Skin of body (tissue), 2 donors: Measurements from ENCODE around the gene SLC16A3. TPM values are rescaled to one million over a fixed set of nuclear protein-coding genes. Genes with fewer than 3 reads are reported as not detected.

Source experiments
- DNase-seq: peaks from one replicate; lab custom pipeline; 2025; lab: John Stamatoyannopoulos, UW
- total RNA-seq: library from RNA; depleted of rRNA; stranded (reverse); fragments of >200 nt; gene quantifications from one replicate; pipeline ENCODE4 v1.2.3, GENCODE V29; 2014

Gene SLC16A3
- total RNA-seq, 1 donor from 2014 or later = 16.3 TPM

DNA sequence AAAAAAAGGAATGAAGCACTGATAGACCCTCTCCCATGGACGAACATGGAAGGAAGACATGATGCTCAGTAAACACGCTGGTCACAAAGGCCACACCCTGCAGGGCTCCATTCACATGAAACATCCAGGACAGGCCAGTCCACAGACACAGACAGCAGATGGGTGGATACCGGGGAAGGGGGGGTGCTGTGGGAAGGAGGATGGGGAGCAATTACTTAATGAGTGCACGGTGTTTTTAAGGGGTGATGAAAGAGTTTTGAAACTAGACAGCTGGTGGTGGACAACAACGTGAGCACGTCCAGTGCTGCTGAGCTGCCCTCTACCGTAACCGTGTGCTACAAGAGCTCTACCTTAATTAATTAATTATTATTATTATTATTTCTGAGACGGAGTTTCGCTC, 6.0 kb upstream of the SLC16A3 start:
- no peak for DNase-seq

DNA sequence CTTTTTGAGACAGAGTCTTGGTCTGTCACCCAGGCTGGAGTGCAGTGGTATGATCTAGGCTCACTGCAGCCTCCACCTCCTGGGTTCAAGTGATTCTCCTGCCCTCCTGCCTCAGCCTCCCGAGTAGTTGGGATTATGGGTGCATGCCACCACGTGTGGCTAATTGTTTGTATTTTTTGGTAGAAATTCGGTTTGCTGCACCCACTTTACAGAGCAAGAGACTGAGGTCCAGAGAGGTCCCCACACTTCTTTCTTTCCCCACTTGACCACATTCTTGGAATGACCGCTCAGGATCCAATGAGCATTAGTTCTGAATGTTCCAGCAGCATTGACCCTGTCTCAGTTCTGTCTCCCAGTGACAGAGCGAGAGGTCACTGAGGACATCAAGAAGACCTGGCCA, 5.3 kb upstream of the SLC16A3 start:
- DNase-seq = no peak

DNA sequence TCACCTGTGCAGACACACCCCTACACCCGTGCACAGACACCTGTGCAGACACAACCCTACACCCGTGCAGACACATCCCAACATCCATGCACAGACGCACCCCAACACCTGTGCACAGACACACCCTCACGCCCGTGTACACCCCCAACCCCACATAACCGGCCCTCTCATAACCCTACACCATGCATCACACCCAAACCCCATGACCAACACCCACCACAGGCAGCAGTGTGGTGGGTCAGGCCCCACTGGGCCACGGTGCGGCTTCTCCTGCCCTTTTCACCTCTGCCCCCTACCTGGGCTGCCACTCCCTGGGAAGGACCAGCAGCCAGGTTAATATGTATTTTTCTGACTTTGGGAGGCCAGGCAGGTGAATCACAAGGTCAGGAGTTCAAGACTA, 4.2 kb upstream of the SLC16A3 start:
- DNase-seq = no peak

DNA sequence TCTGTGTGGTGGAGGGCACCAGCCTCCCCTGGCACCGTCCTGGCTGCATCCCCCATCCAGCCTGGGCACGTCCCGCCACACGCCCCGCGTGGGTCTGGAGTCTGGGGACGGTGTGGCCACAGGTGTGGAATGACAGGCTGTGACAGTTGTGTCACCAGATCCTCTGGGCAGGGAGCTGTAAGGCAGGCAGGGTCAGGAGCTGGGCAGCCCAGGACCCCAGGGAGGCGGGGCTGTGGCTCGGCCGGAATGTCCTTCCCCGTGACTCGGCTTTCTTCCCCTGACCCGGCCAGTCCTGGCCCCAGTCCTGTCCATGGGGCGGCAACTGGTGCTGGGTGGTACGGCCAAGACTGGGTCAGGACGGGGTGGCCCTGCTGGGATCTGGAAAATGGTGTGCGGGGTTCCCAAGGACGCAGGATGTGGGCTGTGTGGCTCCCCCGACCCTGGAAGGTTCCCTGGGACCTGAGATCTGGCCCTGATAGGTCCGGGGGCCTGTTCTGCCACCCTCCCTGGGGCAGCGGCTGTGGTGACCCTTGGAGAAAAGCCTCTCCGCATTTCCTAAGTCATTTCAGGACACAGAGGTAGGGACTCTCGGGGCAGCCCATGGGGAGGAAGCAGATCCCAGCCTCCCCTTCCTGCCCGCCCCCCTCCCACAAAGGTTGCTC, 3.3 kb upstream of the SLC16A3 start:
- no peak for DNase-seq

DNA sequence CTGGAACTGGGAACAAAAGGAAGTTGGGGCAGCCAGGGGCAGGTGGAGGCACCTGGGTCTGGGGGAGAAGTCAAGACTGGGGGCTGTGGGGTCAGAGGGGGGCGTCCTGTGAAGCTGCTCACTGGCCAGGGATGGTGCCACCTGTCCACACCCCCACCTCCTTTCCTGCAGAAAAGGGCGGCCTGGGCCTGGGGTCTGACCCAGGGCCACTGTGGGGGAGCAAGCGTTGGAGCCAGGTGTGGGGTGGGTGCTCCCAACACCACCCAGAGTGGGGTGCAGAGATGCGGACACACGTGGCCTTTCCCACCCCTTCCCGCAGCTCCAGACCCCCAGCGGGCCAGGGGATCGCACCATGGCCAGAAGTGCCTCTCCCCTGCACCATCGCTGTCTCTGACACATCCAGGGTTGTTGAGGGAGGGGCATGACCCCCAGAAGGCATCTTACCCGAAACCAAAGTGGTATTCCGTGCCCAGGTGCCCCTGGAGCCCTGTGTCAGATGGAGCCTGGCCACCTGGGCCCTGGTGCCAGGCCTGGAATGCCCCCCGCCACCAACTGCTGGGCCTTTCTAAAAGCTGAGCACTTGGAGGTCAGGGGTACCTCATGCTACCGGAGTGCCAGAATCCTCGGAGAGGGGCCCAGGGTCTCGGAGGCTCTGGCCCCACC, 2.6 kb upstream of the SLC16A3 start:
- DNase-seq = no peak

DNA sequence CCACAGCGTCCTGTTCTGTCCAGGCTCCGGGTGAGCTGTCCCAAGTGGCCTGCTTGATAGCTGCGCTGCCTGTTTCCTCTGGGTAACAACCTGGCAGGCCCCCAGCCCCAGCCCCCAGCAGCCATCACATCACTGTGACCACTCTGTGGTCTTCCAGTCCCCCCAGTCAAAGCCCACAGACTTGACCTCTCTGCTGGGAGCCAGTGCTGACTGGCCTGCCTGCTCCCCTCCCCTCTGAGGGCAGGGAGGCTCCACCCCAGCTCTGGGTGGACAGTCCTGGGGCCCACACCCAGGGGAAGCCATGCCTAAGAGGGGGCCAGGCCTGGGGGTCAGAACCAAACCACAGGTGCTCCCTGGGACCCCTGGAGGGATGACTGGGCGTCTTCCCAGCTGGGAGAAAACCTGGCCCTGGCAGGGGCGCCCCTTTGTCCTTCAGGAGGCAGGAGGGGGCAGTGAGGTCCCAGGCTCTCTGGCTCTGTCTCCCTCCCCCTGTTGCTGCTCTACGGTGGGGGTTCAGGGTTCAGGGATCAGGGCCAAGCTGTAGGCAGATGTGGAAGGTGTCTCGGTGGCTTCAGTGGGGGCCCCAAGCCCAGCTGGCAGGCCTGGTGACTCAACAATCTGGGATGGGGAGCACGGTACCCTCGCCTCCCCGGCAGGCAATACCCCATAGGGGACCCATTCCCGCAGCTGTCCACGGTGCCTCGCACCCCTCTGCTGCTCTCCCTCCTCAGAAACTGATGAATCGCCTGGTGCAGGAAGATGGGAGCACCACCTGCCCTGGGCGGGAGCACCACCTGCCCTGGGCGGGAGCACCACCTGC, 1.8 kb upstream of the SLC16A3 start:
- DNase-seq = no peak

DNA sequence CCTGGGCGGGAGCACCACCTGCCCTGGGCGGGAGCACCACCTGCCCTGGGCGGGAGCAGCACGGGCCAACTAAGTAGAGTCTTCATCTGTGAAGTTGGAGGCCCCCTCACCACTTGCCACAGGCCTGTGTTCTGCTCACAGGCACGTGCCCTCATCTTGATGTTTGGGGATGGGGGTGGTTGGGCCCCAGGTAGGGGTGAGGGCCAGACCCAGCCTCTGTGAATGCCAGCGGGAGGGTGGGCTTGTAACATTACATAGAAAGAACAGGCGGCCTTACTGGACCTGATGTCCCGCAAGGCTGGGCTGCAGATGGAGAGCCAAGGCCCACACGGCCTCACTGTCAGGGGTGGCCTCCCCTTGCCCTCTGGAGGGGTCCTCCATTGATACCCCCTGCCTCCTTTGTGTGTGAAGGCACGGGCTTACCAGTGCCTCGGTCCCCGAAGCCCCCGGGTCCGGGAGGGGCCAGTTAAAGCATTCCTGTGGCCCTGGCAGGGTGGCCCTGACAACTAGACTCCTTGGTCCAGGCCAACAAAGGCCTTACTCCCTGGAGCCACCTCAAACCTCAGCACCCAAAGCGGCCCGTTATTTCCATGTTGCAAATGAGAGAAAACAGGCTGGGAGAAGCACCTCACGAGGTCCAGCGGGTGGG, 1.1 kb upstream of the SLC16A3 start:
- no peak for DNase-seq

DNA sequence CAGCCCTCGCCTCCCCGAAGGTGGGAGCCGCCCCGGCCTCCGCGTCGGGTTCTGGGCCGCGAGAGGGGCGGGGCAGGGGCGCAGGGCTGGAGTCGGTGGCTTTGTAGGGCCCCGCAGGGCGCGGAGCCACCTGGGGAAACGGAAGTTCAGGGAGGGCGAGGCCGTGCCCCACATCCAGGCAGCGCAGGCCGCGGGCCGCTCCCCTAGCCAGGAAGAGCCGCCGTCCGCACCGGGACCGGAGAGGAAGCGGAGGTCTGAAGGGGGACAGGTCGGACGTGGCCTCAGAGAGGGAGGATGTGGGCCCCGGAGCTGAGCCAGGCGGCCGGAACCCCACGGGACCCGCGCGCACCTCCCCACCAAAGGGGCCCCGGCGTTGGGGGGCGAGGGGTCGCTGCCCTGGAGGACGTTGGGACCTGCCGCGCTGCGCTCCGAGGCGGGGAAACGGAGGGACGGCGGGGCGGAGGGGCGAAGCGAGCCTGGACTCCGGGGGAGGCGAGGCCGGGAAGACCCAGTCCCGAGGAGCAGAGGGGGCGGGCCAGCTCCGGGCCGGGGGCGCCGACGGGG, 482 bp upstream of the SLC16A3 start:
- DNase-seq = no peak

DNA sequence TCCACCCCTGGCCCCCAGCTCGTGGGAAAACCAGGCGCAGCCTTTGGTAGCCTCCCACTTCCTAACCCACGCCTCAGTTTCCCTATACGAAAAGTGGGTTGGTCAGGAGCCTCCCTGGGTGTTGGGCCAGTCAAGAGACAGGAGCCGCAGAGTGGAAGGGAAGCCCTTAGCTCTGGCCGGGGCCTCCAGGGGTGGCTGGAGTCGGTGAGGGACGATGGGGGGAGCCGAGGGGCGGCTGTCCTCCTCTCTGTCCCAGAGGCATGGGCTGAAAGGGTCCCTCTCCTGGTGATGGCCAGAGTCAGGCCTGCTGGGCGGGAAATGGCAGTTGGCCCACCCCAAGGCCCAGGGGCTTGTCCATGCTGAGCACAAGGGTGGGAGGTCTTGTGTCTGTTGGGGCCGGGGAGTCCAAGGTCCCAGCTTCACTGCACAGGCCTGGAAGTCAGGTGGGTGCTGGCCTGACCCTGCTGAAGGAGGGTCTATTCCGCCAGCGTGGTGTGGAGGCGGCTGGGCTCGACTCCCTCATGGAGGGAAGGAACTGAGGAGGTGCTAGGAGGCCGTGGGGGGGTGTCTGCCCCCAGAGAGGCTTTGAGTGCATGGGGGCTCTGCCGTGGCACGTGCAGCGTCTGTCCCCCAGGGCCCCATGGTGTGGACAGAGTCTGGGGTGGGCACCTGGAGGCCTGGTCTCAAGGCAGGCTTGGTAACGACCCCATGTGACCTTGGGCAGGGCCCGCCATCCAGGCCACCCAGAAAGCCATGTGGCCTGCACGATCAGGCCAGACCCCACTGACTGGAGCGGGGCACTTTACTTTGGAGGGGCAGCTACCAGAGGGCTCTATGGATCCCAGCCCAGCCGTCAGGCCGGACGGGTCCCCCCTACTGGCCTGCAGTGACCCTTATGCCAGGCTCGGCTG, 1.1 kb downstream of the SLC16A3 start:
- no peak for DNase-seq

DNA sequence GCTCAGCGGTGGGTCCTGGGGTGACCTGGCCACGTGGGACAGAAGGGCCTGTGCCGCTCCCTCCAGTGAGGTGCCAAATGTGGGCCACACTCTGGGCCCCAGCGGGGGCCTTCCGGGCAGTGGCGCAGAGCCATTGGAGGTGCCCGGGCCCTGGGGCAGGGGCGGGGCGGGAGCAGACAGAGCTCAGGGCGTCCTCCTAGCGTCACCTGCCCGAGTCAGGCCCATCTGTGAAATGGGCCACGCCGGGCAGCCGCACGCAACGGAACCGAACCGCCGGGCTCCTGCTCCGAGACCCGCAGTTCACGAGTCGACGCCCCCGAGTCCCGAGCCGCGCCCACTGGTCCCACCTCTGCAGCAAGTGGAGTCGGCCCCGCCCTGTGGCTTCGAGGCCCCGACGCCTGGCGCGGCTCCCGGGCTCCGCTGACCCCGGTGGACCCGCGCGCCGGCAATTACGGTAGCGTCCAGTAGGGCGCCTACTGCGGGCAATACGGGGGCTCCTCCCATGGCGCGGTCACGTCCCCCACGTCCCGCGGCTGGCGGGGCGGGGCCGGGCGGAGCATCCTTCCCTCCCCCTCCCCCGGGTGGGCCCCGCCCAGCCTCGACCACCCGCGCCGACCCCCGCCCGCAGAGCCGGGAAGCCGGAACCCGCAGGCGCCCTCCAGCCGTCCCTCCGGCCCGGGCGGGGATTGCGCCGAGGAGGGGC, 1.9 kb downstream of the SLC16A3 start:
- DNase-seq = no peak

DNA sequence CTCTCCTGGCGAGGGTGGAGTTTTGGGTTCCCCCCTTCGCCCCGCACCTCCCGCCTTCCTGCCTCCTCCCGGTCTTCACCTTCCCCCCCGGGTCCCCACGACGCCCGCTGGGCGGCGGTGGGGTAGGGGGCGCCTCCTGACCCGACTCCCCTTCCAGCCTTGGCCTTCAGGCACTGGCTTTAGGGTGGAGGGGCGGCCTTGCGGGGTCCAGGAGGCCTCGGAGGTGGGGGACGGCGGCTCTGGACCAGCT, 2.4 kb downstream of the SLC16A3 start:
- DNase-seq = no peak

DNA sequence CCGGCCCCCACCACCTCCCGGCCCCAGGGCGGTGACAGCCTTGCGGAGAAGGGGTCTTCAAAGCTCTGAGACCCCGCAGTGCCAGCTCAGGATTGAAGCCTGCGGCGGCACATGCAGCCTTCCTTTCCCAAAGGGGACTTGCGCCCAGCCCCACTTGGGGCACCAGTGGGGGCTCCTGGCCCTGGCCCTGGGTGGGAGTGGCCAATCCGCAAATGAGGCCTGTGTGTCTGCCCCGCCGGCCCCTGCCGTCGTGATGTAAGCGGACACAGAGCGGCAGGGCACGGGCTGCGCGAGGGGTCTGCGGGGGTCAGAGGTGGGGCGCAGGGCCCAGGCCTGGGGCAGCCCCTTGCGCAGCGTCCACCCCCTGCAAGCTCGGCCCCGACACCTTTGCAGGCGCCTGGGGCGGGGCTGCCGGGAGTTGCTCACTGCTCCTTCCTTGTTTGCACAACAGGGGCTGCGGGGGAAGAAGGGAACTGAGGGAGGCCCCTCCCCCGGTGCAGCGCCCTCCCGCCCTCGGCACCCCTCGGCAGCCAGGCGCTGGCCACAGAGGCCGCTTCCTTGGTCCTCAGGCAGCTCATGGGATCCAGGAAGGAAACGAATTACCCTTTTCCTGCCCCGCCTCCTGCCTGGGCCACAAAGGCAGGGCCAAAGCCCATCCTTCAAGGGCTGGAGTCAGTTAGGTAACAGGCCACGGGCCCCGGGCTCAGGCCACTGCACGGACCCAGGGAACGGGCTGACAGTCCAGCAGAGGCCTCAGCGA, 2.9 kb downstream of the SLC16A3 start:
- no peak for DNase-seq

DNA sequence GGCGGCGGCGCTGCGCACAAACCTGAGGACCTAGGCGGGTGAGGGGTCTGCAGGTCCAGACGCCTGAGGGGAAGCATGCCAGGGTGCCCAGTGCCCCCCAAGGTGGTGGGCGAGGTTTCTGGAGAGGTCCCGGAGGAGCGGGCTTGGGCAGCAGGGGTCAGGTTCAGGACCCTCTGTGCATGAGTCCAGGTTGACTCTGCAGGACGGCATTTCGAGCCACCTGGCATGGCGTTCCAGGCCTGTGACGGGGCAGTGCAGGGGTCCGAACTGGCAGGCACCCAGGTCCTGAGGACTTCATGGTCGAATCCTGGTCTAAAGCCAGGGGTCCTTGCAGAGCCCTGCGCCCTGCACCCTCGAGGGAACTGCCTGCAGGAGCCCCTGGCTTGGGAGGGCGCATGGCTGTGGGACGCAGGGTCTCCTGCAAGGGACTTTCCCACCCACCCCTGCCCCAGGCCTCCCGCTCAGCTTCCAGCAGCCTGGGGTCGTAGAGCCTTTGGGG, 3.5 kb downstream of the SLC16A3 start:
- no peak for DNase-seq

DNA sequence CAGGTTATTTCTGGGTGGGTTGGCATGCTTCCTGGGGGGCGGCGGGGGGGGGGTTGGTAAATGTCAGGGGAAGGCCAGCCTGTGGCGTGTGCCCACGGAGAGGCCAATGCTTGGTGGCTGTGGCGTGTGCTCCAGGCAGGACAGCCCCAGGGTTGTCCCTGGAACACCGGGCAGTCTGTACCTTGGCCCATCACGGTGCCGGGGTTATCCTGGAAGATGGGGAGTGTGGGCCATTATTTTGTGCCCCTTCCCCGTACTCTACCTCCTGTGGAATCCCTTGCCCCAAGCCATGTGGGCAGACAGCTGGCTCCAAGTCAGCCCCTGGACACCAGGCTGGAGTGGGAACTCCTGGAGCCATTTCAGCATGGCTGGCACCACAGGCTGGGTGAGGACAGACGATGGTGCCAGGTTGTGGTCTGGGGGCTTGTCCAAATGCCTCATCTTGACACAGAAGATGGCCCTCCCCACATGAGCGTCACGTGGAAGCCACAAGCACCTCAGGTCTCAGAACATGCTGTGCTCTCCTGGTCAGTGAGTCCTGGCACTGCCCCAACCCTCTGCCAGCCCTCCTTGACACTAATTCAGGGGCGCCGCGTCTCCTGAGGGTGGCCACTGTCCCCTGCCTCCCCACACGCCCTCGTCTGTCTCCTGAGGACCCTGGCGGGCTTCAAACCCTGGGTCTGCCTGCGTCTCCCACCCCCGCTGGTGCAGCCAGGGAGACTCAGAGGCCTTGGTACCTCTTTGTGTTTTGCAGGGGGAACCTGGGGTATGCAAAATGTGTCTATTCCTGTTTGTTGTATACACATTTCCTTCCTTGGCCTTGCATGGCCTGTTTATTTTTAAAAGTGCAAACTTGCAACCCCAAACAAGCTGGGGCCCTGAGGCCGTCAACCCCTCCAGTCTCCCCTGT, 4.3 kb downstream of the SLC16A3 start:
- DNase-seq = no peak

DNA sequence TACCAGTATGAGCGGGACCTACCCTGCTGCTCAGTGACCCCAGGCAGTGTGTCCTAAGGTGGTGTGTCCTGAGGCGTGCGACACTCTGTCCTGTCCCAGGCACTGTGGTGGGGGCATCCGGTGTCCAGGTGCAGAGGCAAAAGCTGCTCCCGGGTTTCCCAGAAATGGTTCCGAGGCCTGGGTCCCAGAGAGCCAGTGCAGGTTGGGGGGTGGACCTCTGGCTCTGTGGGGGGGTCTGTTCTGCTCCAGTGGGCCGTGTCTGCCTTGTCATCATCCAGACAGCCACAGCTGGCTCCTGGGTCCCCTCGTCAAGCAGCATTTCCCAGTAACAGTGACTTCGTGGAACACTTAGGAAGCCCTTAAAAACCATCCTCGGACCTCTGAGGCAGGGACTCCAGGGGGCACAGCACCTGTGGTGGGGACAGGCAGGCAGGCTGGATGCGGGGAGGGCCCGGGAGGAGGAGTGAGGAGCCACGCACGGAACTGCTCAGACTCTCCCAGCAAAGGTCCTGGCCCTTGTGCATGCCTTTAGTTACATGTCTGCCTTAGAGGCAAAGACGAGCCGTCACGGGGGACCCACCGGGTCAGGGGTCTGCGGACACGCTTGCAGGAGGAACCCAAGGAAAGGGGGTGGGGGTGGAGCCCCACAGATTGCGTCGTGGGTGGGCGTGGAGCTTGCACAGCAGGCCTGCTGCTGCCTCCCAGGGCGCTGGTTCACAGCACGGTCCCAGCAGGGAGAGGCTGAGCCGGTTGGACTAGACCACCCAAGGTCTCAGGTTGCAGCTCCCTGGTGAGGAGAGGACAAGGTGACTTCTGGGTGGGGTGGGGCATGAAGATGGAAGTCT, 5.6 kb downstream of the SLC16A3 start:
- no peak for DNase-seq

DNA sequence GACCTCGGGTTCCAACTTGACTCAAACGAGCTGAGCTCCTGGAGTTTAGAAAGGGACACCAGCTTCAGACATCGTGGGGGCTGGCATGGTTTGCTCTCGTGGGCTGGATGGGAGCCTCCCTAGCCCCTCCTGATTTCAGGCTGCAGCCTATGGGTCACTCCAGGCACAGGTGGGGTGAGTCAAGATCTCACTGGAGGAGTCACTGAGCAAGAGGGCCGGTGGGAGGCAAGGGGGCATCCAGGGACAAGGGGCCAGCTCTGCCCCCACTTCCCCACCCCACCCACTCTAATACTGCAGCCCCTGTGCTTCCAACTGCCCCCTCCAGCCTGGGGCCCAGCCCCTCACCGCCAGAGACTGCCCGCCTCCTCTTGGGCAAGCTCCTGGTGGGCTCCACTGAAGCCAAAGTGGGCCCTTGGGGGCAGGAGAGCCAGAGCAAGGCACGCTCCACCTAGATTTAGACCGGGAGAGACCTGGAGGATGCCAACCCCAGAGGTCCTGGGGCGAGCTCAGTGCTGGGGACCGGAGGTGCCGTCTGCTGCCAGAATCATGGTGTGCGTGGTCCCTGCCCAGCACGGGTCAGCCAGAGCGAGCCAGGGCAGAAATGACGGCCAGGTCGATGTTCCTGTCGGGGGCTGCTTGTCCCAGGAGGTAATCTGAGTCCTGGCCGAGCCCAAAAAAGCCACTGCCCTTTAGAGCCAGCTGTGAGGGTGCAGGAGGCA, 6.4 kb downstream of the SLC16A3 start:
- no peak for DNase-seq

DNA sequence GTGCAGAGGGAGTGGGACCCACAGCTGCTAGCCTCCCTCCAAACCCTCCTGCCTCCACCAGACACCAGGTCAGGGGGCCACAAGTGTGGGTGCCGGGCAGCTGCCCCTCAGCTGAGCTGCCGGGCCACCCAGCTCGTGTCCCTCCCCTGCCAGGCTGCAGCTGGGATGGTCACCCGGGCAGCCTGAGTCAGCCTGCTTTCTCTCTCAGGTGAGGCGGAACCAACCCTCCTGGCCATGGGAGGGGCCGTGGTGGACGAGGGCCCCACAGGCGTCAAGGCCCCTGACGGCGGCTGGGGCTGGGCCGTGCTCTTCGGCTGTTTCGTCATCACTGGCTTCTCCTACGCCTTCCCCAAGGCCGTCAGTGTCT, 6.9 kb downstream of the SLC16A3 start:
- DNase-seq = no peak
